Psoas muscle (tissue), 8 donors: ENCODE data around the gene THAP5. TPM values are rescaled to one million over a fixed set of nuclear protein-coding genes. Genes with fewer than 3 reads are reported as not detected.

Experiments used
- ATAC-seq, 4 donors: fragments of 200-7000 bp; cut with Tn5 transposase; one replicate each; pipeline ENCODE4 v1.9.1; 2020; ENCODE audit warnings: moderate library complexity in 3 of 4, mild to moderate bottlenecking in 2 of 4
- DNase-seq, 2 donors: peaks; one replicate each; pipeline ENCODE4 v3.0.0-alpha.2; 2020
- H3K27ac ChIP-seq: fragments of 200-600 bp; one replicate; pipeline ENCODE4 v1.8.0; 2022
- H3K27me3 ChIP-seq, 3 donors: fragments of 200-600 bp in 1 of 3; one replicate each; pipeline versions ENCODE4 v1.6.1 to v1.8.0; 2013 to 2022; ENCODE audit warnings: low read length in 2 of 3, mild to moderate bottlenecking in 2 of 3, moderate library complexity in 1 of 3; ENCODE audit not compliant: insufficient read depth in 3 of 3
- H3K36me3 ChIP-seq, 2 donors: fragments of 200-600 bp in 1 of 2; one replicate each; pipeline versions ENCODE4 v1.6.1 to v1.8.0; 2013 to 2022; ENCODE audit warnings: low read depth in 1 of 2, mild to moderate bottlenecking in 1 of 2, moderate library complexity in 1 of 2; ENCODE audit not compliant: insufficient read depth in 1 of 2
- H3K4me1 ChIP-seq: fragments of 200-600 bp; one replicate; pipeline ENCODE4 v1.8.0; 2022
- H3K4me3 ChIP-seq: fragments of 200-600 bp; one replicate; pipeline ENCODE4 v1.8.0; 2022; ENCODE audit warnings: mild to moderate bottlenecking
- H3K9me3 ChIP-seq: fragments of 200-600 bp; one replicate; pipeline ENCODE4 v1.8.0; 2022
- CTCF ChIP-seq: fragments of 200-600 bp; IDR thresholded peaks from one replicate; pipeline ENCODE4 v1.8.0; 2022; ENCODE audit warnings: antibody characterized with exemption
- WGBS, 3 donors: extraction: QIAGEN DNeasy Blood & Tissue Kit; methylation state at CpG; one replicate each; pipeline versions ENCODE4 v1.1.6 to v1.1.7; 2013; 5-methylcytosine and 5-hydroxymethylcytosine counted together
- intact Hi-C, 2 donors: fragments of 100-400 bp; cut with DNase I; formaldehyde crosslinking; loops; one replicate each; pipeline versions ENCODE4 v1.11.0 to v1.14.2; 2022
- polyA plus RNA-seq, 3 donors: library from polyadenylated mRNA; stranded (reverse); fragments of 200-250 nt; gene quantifications; one replicate each; pipeline ENCODE4 v1.2.3, GENCODE V29; 2013
- total RNA-seq, 4 donors: library from RNA; stranded (reverse); fragmentation: NEBNext Ultra II Directional in 2 of 4; extraction: Animal tissue kit (Norgen Biotek cat#: 25700) in 2 of 4; gene quantifications; one replicate each; pipeline versions ENCODE4 v1.2.1 to v1.2.4, GENCODE V29; 2021 to 2023
- donor health status: healthy with polysubstance abuse.
- donor health status: DM: no; HTN: no; CAD: no; lungs with moderate emphysema.
- donor health status: Bipolar disorder and iron deficiency.
- donor health status: healthy.
- donor health status: DM: yes; HTN: yes; CAD: no.
- donor health status: DM: no; HTN: no; CAD: no.
- donor health status: DM: no; HTN: no; CAD: no.
- donor health status: DM: yes; HTN: yes; CAD: no.

Gene THAP5
- total and polyA plus RNA-seq, 7 donors: 10.2 to 40.3 (median 26.0) TPM

- no peaks in the 10 kb centered on the region for H3K9me3 ChIP-seq
- H3K27ac ChIP-seq: no peak overlapping the region
- TF ChIP-seq CTCF: no peak
- DNase-seq: no peak
- no peak overlapping the region for H3K4me3 ChIP-seq
- H3K36me3 ChIP-seq: no peaks in the 10 kb centered on the region
- no peaks in the 10 kb centered on the region for H3K27me3 ChIP-seq
- intact Hi-C loops: no loop called here
- WGBS, 3 donors: 38 to 63% (median 54%) methylated on average over 2 of the region's 2 CpGs
- no peaks in the 10 kb centered on the region for H3K4me1 ChIP-seq
- ATAC-seq: no peak
These were observed 28.6 kb upstream of the THAP5 start for GRCh38 chr7:108598153-108598552.

DNA sequence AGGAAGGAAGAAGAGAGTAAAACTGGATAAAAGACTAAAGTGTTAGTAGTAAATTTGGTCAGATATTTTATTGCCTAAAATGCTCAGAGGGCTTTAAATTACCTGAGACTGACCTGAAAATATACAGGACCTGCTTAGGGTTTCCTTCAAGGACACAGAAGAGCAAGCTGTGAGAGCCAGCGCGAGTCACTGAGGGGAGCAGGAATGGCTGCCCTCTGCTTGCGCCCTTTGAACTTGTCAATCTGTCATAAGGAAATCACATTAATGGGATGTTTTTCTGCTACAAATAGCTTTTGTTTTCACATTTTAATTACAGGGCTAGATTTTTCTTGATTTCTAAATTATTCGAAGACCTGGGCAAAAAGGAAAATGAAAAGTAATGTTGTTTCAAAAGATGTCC lies 27.1 kb upstream of the THAP5 start:
- Histone ChIP-seq H3K9me3 (no peaks in the 10 kb centered on the region), H3K27ac (no peak overlapping the region), H3K4me3 (no peak overlapping the region), H3K36me3 (no peaks in the 10 kb centered on the region), H3K27me3 (no peaks in the 10 kb centered on the region), H3K4me1 (no peaks in the 10 kb centered on the region)
- DNase-seq: no peak
- intact Hi-C loops: no loop called here
- 61 to 88% (median 86%) methylated on average over 4 of the region's 4 CpGs for WGBS, 3 donors
- ATAC-seq: no peak
- TF ChIP-seq CTCF: no peak

DNA sequence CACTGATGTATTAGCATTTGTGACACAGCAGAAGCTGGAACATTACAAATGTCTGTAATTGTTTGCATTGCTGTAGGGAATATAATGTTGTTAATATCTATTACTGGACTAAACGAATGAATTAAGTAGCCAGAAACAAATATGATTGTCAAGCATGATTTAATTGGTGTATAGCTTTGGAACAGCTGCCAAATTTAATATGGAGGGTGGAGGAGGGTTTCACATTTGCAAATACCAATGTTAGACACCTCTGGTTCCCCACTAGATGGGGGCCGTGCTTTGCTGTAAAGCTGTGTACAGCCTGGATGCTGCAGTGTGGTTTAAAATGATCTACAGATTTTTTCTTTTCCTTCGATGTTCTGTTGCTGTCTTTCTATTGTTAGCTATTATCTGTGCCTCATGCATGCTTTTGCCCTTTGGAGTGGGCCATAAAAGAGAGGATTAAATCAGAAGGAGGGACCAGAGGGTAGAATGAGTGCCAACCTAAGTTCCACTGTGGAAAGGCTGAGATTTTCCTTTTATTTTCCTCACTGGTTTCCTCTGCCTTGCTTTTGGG lies 23.2 kb upstream of the THAP5 start:
- 19 to 34% (median 27%) methylated on average over 3 of the region's 3 CpGs for WGBS, 3 donors

GRCh38 chr7:108590606-108591005 lies 21.1 kb upstream of the THAP5 start:
- H3K9me3 ChIP-seq: no peaks in the 10 kb centered on the region
- no peak for ATAC-seq
- intact Hi-C loops: no loop called here
- no peaks in the 10 kb centered on the region for H3K27me3 ChIP-seq
- H3K36me3 ChIP-seq: no peaks in the 10 kb centered on the region
- no peak for TF ChIP-seq CTCF
- no peak for DNase-seq
- WGBS, 3 donors: 71 to 81% (median 80%) methylated on average over 2 of the region's 2 CpGs
- H3K4me1 ChIP-seq: no peaks in the 10 kb centered on the region
- H3K4me3 ChIP-seq: no peak overlapping the region
- H3K27ac ChIP-seq: no peak overlapping the region

More for the DNA sequence above, 23.2 kb upstream of the THAP5 start:
- intact Hi-C loops: no loop called here
- DNase-seq (no peak), ATAC-seq (no peak)
- H3K27me3 ChIP-seq: no peaks in the 10 kb centered on the region
- H3K4me1 ChIP-seq: no peaks in the 10 kb centered on the region
- no peaks in the 10 kb centered on the region for H3K36me3 ChIP-seq
- H3K27ac ChIP-seq: no peak overlapping the region
- no peak overlapping the region for H3K4me3 ChIP-seq
- TF ChIP-seq CTCF: no peak
- no peaks in the 10 kb centered on the region for H3K9me3 ChIP-seq

DNA sequence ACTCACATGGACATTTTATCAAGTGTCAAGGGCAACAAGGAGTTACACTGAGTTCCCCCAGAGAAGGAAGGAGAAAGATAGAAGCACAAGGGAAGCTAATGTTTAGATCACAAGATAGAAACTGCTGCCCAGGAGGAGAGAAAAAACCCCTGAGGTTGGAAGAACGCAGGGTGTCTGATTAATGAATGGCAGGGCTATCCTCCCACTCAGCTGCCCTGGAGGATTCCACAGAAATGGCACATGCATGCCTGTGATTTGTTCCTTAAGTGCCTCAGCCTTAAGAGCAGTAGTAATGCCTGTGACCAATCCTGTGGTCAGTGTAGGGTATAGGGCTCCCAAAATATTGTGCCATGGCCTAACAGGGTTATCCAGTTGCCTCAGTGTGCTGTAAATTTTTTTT lies 20.4 kb upstream of the THAP5 start:
- intact Hi-C loops: no loop called here
- Histone ChIP-seq H3K9me3 (no peaks in the 10 kb centered on the region), H3K27ac (no peak overlapping the region), H3K4me1 (no peaks in the 10 kb centered on the region), H3K36me3 (no peaks in the 10 kb centered on the region), H3K4me3 (no peak overlapping the region), H3K27me3 (no peaks in the 10 kb centered on the region)
- no peak for DNase-seq
- 54 to 65% (median 56%) methylated on average over 1 of the region's 1 CpG for WGBS, 3 donors
- ATAC-seq: no peak
- no peak for TF ChIP-seq CTCF
